ENCODE data around the gene PTPN13.

GRCh38 chr4:86587381-86588140 is 6.6 kb upstream of the PTPN13 start:
- TF ChIP-seq CTCF (conservative IDR thresholded peaks at IDR 0.05) = no peak
- TF ChIP-seq ZFX (IDR thresholded peaks at IDR 0.05) = no peak
